Activated B cell treated with CpG ODN at 0.5 μM for 24 hours (primary cell): Measurements from ENCODE around the gene VGLL4. TPM values are rescaled to one million over a fixed set of nuclear protein-coding genes. Genes with fewer than 3 reads are reported as not detected.

ENCODE experiments used
- ATAC-seq: fragments of 200-7000 bp; cut with Tn5 transposase; one replicate; pipeline ENCODE4 v1.10.0; 2021; ENCODE audit warnings: low read depth, mild to moderate bottlenecking, moderate library complexity
- CTCF ChIA-PET: fragments of 350-600 bp; sonication (Branson Sonifier 250); formaldehyde crosslinking; loops from one replicate; lab custom pipeline; 2021; ENCODE audit warnings: antibody characterized with exemption; lab: Charles Lee
- POLR2A ChIA-PET: fragments of 350-600 bp; sonication (Branson Sonifier 250); formaldehyde crosslinking; loops from one replicate; lab custom pipeline; 2021; ENCODE audit warnings: antibody characterized with exemption; lab: Charles Lee
- DNase-seq: peaks from one replicate; pipeline ENCODE4 v3.0.0; 2022
- H3K27ac Mint-ChIP-seq: one replicate; pipeline ENCODE4 v1.8.0; 2020; ENCODE audit warnings: mixed read lengths
- H3K27me3 Mint-ChIP-seq: one replicate; pipeline ENCODE4 v1.8.0; 2021; ENCODE audit warnings: mixed read lengths
- H3K36me3 Mint-ChIP-seq: one replicate; pipeline ENCODE4 v1.8.0; 2021; ENCODE audit warnings: low read depth, mixed read lengths
- H3K4me1 Mint-ChIP-seq: one replicate; pipeline ENCODE4 v1.8.0; 2021; ENCODE audit warnings: mixed read lengths
- H3K4me3 Mint-ChIP-seq: one replicate; pipeline ENCODE4 v1.8.0; 2020; ENCODE audit warnings: mild to moderate bottlenecking, mixed read lengths
- H3K9me3 Mint-ChIP-seq: one replicate; pipeline ENCODE4 v1.8.0; 2020; ENCODE audit warnings: mixed read lengths
- intact Hi-C: fragments of 100-400 bp; cut with micrococcal nuclease; formaldehyde crosslinking; loops from one replicate; pipeline ENCODE4 v1.15.1; 2024
- total RNA-seq: library from RNA; stranded (reverse); gene quantifications from 2 replicates; pipeline ENCODE4 v1.2.3, GENCODE V29; 2022
- TF ChIP-seq, protein P1 (sequence below): fragments of 200-600 bp; IDR thresholded peaks from one replicate; pipeline ENCODE4 v1.8.0; 2022; ENCODE audit warnings: antibody characterized with exemption, mild to moderate bottlenecking

The VGLL4 gene
- total RNA-seq, 1 donor from 2014 or later: 19.3 TPM

DNA sequence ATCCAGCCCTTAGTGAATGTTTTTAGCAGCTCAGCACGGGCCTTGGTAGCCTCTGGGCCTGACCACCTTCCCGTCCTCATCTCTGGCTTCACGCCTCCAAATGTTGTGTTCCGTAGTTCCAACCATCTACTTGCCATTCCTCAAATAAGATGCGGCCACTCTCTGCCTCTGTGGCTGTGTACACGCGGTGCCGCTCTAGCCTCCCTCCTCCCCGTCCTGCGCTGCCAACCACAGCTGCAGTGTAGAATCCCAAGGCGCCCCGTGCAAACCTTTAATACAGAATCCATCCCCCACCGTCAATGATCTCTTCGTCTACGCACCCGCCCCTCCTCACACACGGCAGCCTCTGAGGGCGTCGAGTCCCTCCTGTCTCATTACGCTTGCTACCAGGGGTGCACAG lies 77.2 kb downstream of the VGLL4 start:
- DNase-seq: no peak
- Mint-ChIP-seq H3K27me3 (no peaks in the 10 kb centered on the region), H3K9me3 (no peaks in the 10 kb centered on the region), H3K27ac (no peak overlapping the region), H3K4me3 (no peak overlapping the region), H3K4me1 (no peaks in the 10 kb centered on the region), H3K36me3 (peaks cover 50% of the 10 kb centered on the region)
- POLR2A ChIA-PET: no interaction called here
- ATAC-seq: no peak
- CTCF ChIA-PET: no interaction called here
- TF ChIP-seq, protein P1, sequence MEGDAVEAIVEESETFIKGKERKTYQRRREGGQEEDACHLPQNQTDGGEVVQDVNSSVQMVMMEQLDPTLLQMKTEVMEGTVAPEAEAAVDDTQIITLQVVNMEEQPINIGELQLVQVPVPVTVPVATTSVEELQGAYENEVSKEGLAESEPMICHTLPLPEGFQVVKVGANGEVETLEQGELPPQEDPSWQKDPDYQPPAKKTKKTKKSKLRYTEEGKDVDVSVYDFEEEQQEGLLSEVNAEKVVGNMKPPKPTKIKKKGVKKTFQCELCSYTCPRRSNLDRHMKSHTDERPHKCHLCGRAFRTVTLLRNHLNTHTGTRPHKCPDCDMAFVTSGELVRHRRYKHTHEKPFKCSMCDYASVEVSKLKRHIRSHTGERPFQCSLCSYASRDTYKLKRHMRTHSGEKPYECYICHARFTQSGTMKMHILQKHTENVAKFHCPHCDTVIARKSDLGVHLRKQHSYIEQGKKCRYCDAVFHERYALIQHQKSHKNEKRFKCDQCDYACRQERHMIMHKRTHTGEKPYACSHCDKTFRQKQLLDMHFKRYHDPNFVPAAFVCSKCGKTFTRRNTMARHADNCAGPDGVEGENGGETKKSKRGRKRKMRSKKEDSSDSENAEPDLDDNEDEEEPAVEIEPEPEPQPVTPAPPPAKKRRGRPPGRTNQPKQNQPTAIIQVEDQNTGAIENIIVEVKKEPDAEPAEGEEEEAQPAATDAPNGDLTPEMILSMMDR: no peak
- intact Hi-C loops: loop anchor here (5.0 kb wide), 1 partner anchor 76 kb away; the partner anchor contains the start of gene VGLL4

DNA sequence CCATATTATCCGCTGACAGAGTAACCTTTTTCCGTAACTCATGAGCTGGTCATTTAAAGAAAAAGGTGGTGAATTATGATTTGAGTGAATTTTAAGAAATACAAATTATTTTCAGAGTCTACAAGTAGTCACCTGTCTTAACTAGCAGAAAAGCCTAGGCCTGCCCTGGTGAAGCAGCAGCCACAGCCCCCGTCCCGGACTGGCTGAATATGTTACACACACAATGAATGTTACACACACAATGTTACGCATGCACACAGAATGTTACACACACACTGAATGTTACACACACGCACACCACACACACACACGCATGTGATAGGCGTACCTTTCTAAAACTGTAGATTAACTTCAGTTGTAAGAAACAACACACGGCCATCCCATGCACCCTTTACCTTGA lies 77.8 kb downstream of the VGLL4 start:
- CTCF ChIA-PET: no interaction called here
- peaks cover 51% of the 10 kb centered on the region for H3K36me3 Mint-ChIP-seq

DNA sequence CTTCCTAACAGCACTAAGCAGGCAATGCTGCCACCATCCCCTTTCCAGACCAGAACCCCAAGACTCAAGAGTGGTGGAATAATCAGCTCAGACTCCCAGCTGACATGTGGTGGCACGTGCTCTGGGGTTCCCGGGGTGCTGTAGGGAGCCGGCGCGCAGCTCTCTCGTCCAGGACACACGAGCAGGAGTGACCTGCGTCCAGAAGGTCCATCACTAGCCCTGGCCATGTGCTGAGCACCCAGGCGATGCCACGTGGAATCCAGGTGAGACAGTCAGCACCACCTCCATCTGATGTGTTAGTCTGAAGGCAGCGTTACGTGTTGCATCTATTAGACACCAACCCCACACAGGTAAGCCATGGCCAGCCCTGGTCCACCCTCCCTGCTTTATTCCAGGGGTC lies 78.2 kb downstream of the VGLL4 start:
- no peaks in the 10 kb centered on the region for H3K9me3 Mint-ChIP-seq
- no peaks in the 10 kb centered on the region for H3K27me3 Mint-ChIP-seq
- TF ChIP-seq, protein P1: no peak
- ATAC-seq (no peak), DNase-seq (no peak)
- H3K27ac Mint-ChIP-seq: no peak overlapping the region
- no peak overlapping the region for H3K4me3 Mint-ChIP-seq
- H3K4me1 Mint-ChIP-seq: no peaks in the 10 kb centered on the region
- ChIA-PET POLR2A (no interaction called here), CTCF (no interaction called here)
- peaks cover 52% of the 10 kb centered on the region for H3K36me3 Mint-ChIP-seq
- intact Hi-C loops: loop anchor here (5.0 kb wide), 1 partner anchor 77 kb away; the partner anchor contains the start of gene VGLL4

More for the DNA sequence above, 77.8 kb downstream of the VGLL4 start:
- no peaks in the 10 kb centered on the region for H3K4me1 Mint-ChIP-seq
- H3K4me3 Mint-ChIP-seq: no peak overlapping the region
- H3K27ac Mint-ChIP-seq: no peak overlapping the region
- DNase-seq: no peak
- no peaks in the 10 kb centered on the region for H3K27me3 Mint-ChIP-seq
- intact Hi-C loops: loop anchor here (5.0 kb wide), 1 partner anchor 76 kb away; the partner anchor contains the start of gene VGLL4
- no peak for ATAC-seq
- no peaks in the 10 kb centered on the region for H3K9me3 Mint-ChIP-seq
- POLR2A ChIA-PET: no interaction called here
- TF ChIP-seq, protein P1: no peak

DNA sequence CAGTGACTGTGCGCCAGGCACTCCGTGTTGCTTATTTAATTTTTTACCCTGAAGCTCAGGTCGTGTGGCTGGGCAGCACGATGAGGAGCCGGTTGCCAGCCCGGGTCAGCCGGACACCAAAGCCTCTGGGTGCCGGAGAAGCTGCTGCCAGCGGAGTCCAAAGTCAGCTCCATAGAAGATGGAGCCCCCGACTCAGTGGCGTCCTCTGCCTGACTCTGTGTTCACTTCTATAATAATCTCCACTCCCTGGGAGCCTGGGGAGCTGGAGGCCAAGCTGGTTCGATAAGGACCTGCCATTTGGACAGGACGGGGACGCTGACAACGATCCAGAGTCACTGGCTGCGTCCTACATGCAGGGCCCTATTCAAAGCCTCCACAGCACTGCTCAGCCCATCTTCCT lies 78.6 kb downstream of the VGLL4 start:
- intact Hi-C loops: loop anchor here (5.0 kb wide), 1 partner anchor 77 kb away; the partner anchor contains the start of gene VGLL4
- ChIA-PET CTCF (no interaction called here), POLR2A (no interaction called here)
- Mint-ChIP-seq H3K4me1 (no peaks in the 10 kb centered on the region), H3K9me3 (no peaks in the 10 kb centered on the region), H3K27ac (no peak overlapping the region), H3K36me3 (peaks cover 56% of the 10 kb centered on the region), H3K4me3 (no peak overlapping the region), H3K27me3 (no peaks in the 10 kb centered on the region)
- DNase-seq (no peak), ATAC-seq (no peak)
- TF ChIP-seq, protein P1: no peak

DNA sequence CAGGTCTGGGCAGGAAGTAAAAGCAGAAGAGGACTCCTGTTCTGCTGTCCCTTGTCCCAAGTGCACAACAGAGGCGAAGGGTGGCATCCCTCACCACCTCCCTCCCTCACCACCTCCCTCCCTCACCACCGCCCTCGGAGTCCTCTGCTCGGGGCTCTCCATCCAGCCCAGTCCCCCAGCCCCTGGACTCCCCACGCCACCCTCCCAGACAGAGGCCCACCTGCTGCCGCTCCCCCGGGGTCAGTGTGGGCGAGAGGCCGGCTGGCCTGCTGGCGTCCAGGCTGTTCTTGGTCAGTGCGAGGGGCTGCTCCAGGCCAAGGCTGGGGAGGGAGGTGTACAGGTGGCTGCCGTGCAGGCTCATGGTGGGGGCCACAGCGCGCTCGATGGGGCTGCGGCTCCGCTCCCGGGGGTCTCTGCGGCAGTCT lies 79.1 kb downstream of the VGLL4 start:
- peaks cover 61% of the 10 kb centered on the region for H3K36me3 Mint-ChIP-seq
- POLR2A ChIA-PET: no interaction called here
- H3K9me3 Mint-ChIP-seq: no peaks in the 10 kb centered on the region
- no peak overlapping the region for H3K27ac Mint-ChIP-seq
- H3K4me3 Mint-ChIP-seq: no peak overlapping the region
- TF ChIP-seq, protein P1: no peak
- intact Hi-C loops: loop anchor here (5.0 kb wide), 1 partner anchor 78 kb away; the partner anchor contains the start of gene VGLL4
- CTCF ChIA-PET: no interaction called here
- no peaks in the 10 kb centered on the region for H3K4me1 Mint-ChIP-seq
- no peaks in the 10 kb centered on the region for H3K27me3 Mint-ChIP-seq
- DNase-seq (no peak), ATAC-seq (no peak)
